Vagina (tissue), 2 donors: ENCODE results near the gene GPC4.

ENCODE experiments used
- POLR2A ChIP-seq, 2 donors: fragments of 450-650 bp; IDR thresholded peaks; one replicate each; pipeline ENCODE4 v1.6.1; 2017; ENCODE audit warnings: antibody characterized with exemption in 2 of 2, mild to moderate bottlenecking in 2 of 2, moderate library complexity in 2 of 2
- POLR2AphosphoS5 ChIP-seq, 2 donors: sonication (generic); formaldehyde crosslinking; IDR thresholded peaks; one replicate each; pipeline ENCODE4 v1.9.0; 2017; ENCODE audit warnings: antibody characterized with exemption in 2 of 2, mild to moderate bottlenecking in 2 of 2, low read depth in 1 of 2; ENCODE audit not compliant: insufficient read depth in 1 of 2
- TF ChIP-seq, protein P1 (sequence below), 3 experiments: fragments of 450-650 bp in 2 of 3; fragments of 200-600 bp in 1 of 3; sonication (generic) in 1 of 3; IDR thresholded peaks; one replicate each; pipeline ENCODE4 v1.5.1; 2017 to 2019; ENCODE audit warnings: antibody characterized with exemption in 3 of 3, mild to moderate bottlenecking in 2 of 3, moderate library complexity in 2 of 3

DNA sequence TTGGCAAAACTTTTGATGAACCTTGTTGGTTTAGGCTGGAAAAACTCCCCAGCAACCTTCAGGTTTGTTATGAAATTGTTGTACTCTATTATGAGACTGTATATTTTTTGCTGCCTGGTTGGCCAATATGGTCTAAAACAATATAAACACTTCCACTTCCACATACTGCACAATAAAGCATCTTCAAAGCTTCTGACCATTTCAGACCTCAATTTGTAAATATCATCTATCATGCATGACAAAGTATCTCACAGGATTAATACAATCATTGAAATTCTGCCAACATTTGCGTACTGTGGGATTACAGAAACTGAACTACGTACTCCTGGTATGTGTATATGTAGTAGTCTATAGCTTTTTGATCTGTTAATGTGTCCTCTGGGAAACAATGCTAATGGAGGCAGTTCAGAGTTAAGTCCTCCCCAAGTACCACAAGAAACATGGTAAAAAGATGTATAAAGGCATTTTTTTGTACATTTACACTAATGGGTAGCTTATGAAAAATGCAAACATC is 40.4 kb downstream of the GPC4 start:
- TF ChIP-seq, protein P1, sequence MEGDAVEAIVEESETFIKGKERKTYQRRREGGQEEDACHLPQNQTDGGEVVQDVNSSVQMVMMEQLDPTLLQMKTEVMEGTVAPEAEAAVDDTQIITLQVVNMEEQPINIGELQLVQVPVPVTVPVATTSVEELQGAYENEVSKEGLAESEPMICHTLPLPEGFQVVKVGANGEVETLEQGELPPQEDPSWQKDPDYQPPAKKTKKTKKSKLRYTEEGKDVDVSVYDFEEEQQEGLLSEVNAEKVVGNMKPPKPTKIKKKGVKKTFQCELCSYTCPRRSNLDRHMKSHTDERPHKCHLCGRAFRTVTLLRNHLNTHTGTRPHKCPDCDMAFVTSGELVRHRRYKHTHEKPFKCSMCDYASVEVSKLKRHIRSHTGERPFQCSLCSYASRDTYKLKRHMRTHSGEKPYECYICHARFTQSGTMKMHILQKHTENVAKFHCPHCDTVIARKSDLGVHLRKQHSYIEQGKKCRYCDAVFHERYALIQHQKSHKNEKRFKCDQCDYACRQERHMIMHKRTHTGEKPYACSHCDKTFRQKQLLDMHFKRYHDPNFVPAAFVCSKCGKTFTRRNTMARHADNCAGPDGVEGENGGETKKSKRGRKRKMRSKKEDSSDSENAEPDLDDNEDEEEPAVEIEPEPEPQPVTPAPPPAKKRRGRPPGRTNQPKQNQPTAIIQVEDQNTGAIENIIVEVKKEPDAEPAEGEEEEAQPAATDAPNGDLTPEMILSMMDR (IDR thresholded peaks at IDR 0.05): no peak
- TF ChIP-seq POLR2A (IDR thresholded peaks at IDR 0.05) (no peak), POLR2AphosphoS5 (IDR thresholded peaks at IDR 0.05; ENCODE audit: insufficient read depth in 1 of 2, low read depth in 1 of 2) (no peak)
